Measurements from ENCODE around the gene FGF9.

FGF9 gene

DNA sequence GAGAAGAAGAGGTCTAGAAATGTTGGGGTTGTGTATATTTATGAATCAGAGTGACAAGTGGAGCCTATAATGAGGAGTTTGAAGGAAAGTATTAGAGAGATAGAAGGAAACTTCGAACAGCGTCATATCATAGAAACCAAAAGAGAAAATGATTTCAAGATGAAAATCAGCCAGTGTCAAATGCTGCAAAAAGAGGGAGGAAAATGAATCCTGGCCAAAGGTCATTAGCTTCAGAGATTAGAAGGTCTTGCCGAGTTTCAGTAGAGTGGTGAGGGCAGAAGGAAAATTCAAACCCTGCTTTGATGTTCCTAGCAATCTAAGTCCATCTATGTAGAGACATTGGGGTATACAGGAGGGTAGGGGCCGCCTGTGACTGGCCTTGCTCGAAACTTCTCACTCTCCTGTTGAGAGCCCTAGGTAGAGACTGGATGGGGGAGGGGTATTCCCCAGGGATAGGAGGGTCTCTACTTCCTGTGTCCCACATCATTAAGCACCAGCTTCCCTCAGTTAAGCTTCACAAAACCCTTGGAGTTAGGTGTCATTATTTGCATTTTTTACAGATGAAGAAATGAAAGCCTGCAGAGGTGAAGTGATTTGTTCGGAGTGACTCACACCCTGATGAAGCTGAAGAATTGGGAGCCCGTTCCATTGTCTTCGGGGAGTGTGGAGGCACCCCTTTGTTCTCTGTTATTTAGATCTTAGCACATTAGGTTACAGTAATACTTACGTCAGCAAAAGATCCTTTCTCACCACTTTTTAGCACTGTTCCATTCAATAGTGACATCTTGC is 62.8 kb downstream of the FGF9 start:
- Histone ChIP-seq H3K4me1 (ENCODE audit: control insufficient read depth in 1 of 2, insufficient read depth in 1 of 2, low read depth in 1 of 2, low read length in 1 of 2) (no peaks in the 10 kb centered on the region), H3K4me3 (ENCODE audit: low read depth in 1 of 2, low read length in 1 of 2) (no peak overlapping the region), H3K27me3 (peaks cover 40% of the 10 kb centered on the region), H3K36me3 (no peaks in the 10 kb centered on the region), H3K9me3 (no peaks in the 10 kb centered on the region), H3K27ac (no peak overlapping the region)
- TF ChIP-seq, protein P1, sequence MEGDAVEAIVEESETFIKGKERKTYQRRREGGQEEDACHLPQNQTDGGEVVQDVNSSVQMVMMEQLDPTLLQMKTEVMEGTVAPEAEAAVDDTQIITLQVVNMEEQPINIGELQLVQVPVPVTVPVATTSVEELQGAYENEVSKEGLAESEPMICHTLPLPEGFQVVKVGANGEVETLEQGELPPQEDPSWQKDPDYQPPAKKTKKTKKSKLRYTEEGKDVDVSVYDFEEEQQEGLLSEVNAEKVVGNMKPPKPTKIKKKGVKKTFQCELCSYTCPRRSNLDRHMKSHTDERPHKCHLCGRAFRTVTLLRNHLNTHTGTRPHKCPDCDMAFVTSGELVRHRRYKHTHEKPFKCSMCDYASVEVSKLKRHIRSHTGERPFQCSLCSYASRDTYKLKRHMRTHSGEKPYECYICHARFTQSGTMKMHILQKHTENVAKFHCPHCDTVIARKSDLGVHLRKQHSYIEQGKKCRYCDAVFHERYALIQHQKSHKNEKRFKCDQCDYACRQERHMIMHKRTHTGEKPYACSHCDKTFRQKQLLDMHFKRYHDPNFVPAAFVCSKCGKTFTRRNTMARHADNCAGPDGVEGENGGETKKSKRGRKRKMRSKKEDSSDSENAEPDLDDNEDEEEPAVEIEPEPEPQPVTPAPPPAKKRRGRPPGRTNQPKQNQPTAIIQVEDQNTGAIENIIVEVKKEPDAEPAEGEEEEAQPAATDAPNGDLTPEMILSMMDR (IDR thresholded peaks at IDR 0.05): no peak

DNA sequence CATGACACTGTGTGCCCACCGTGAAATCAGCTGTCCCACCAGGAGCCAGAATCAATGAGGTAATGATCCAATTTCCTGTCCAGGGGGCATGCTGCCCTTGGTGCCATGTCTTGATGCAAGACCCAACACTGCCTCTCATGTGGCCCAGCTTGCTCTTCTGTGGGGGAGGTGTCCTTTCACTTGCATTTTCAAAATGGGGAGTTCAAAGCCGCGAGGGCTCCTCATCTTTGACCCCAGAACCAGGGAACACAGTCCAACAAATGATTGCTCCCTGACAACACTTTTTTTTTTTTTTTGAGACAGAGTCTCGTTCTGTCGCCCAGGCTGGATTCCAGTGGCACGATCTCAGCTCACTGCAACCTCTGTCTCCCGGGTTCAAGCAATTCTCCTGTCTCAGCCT is 64.1 kb downstream of the FGF9 start:
- no peak overlapping the region for H3K4me3 ChIP-seq (ENCODE audit: low read depth in 1 of 2, low read length in 1 of 2)
- H3K27me3 ChIP-seq: peaks cover 40% of the 10 kb centered on the region
- H3K4me1 ChIP-seq (ENCODE audit: control insufficient read depth in 1 of 2, insufficient read depth in 1 of 2, low read depth in 1 of 2, low read length in 1 of 2): no peaks in the 10 kb centered on the region
- H3K36me3 ChIP-seq: no peaks in the 10 kb centered on the region
- no peak overlapping the region for H3K27ac ChIP-seq
- TF ChIP-seq, protein P1 (IDR thresholded peaks at IDR 0.05): no peak
- no peaks in the 10 kb centered on the region for H3K9me3 ChIP-seq

DNA sequence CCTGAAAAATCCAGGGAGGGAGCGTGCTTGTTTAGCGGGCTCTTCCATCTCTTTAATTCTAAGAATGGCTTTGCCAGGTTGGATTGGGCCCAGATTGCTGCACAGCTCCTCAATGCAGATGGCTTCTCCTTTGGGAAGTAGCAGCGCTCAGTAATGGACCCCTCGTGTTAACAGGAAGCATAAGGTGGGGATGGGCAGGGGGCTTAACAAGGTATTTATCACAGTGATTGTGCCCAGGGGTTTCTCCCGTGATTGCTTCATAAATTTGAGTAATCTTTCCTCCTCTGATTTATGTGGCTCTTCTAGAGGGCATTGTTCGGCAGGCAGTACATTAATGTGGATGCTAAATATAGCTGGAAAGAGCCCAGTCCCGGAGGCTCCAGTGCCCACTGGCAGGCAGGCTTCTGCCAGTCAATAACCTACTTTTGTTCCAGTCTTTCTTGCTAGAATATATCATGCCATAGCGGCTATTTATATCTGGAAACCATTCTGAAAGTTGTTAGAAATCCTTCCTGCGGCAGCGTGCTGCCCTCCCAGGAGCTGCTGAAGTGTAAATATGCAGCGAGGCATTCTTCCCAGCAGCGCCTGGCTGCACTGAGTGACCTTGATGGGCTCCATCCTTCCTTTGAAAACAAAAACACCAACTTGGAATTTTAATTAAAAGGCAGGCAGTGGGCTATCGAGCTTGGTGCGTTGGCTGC is 65.0 kb downstream of the FGF9 start:
- no peaks in the 10 kb centered on the region for H3K9me3 ChIP-seq
- no peak overlapping the region for H3K4me3 ChIP-seq (ENCODE audit: low read depth in 1 of 2, low read length in 1 of 2)
- H3K4me1 ChIP-seq (ENCODE audit: control insufficient read depth in 1 of 2, insufficient read depth in 1 of 2, low read depth in 1 of 2, low read length in 1 of 2): no peaks in the 10 kb centered on the region

DNA sequence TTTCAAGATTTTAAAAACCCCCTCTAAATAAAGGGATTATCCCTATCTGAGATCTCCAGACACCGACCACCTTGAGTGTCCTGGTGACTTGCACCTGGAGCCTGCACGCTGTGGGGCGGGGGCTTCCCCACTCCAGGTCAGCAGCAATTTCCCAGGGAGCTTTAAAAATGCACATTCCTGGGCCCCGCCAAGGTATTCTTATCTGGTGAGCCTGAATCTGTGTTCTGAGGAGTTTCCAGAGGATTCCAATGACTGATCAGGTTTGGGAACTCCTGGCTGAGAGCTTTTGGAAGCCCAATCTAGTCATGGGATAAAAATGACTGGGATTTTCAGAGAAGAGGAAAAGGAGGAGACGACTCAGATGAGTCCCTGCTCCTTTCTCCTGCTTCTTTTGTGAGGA is 66.1 kb downstream of the FGF9 start:
- Histone ChIP-seq H3K4me3 (ENCODE audit: low read depth in 1 of 2, low read length in 1 of 2) (no peak overlapping the region), H3K9me3 (no peaks in the 10 kb centered on the region), H3K27ac (no peak overlapping the region), H3K36me3 (no peaks in the 10 kb centered on the region), H3K27me3 (peaks cover 40% of the 10 kb centered on the region), H3K4me1 (ENCODE audit: control insufficient read depth in 1 of 2, insufficient read depth in 1 of 2, low read depth in 1 of 2, low read length in 1 of 2) (no peaks in the 10 kb centered on the region)
- TF ChIP-seq, protein P1 (IDR thresholded peaks at IDR 0.05): no peak

More for the DNA sequence above, 65.0 kb downstream of the FGF9 start:
- peaks cover 40% of the 10 kb centered on the region for H3K27me3 ChIP-seq
- H3K36me3 ChIP-seq: no peaks in the 10 kb centered on the region
- TF ChIP-seq, protein P1 (IDR thresholded peaks at IDR 0.05): no peak
- no peak overlapping the region for H3K27ac ChIP-seq

DNA sequence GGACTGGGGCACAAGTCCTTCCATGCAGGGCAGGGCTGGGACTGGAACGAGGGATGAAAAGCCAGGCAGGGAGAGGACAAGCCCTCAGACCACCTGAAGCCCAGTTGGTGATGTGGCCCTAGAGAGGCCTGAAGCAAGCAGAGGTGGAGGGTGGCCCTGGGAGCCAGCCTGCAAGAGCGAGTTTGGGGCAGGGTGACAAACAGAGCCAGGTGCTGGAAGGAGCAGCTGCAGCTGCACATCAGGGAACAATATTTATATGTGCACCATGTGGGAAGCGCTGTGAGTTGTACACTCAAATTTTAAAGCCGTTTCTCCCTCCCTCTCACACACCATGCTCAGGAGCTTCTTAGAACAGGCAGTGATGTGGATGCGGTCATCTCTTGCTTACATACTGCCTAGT is 67.8 kb downstream of the FGF9 start:
- H3K9me3 ChIP-seq: no peaks in the 10 kb centered on the region
- H3K36me3 ChIP-seq: no peaks in the 10 kb centered on the region

More for the DNA sequence above, 67.8 kb downstream of the FGF9 start:
- TF ChIP-seq, protein P1 (IDR thresholded peaks at IDR 0.05): no peak
- Histone ChIP-seq H3K4me3 (ENCODE audit: low read depth in 1 of 2, low read length in 1 of 2) (no peak overlapping the region), H3K27ac (no peak overlapping the region), H3K4me1 (ENCODE audit: control insufficient read depth in 1 of 2, insufficient read depth in 1 of 2, low read depth in 1 of 2, low read length in 1 of 2) (no peaks in the 10 kb centered on the region), H3K27me3 (peaks cover 32% of the 10 kb centered on the region)

Measured in neutrophil (primary cell).